ENCODE results near the gene ORC4.

The ORC4 gene

DNA sequence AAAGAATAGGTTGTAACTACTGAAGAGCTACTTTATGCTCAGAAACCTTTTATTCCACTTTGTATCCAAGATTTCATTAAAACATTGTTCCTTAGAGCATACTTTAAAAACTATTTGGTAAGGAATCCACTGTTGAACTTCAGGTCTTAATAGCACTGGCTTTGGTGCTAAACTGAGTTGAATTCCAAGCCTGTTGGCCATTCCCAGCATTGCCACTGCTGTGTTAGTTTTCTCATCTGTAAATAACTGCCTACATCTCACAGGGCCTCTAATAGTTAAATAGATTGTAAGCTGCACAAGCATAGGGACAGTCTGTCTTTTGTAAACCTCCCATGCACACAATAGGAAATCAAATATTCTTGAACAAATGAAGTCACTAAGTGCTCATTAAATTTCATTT lies 86.6 kb downstream of the ORC4 start:
- DNase-seq (ENCODE audit: low spot score), result no peak

GRCh38 chr2:147927053-147927588 lies 93.4 kb downstream of the ORC4 start:
- no peak for DNase-seq (ENCODE audit: low spot score)

- DNase-seq (ENCODE audit: low spot score), result no peak
Observed at GRCh38 chr2:147925886-147926285, 94.7 kb downstream of the ORC4 start.

- no peak for DNase-seq (ENCODE audit: low spot score)
Observed at GRCh38 chr2:147924647-147925046, 95.9 kb downstream of the ORC4 start.

- no peak for DNase-seq (ENCODE audit: low spot score)
Observed at GRCh38 chr2:147923846-147924245, 96.7 kb downstream of the ORC4 start.

DNA sequence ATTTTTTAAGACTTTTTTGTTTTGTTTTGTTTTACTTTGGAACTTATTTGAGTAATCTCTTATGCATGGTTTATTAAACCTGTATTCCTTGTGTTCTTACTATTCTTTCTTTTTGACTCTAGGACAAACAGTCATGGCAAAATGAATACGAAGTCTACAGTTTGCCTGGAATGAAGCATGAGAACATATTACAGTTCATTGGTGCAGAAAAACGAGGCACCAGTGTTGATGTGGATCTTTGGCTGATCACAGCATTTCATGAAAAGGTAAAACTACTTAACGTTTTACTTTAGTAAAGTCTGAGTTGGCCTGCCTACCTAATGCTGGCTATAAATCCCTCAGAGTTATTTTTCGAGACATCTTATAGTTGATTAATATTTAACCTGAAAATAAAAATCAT lies 103.4 kb downstream of the ORC4 start:
- no peak for DNase-seq (ENCODE audit: low spot score)

- no peak for DNase-seq (ENCODE audit: low spot score)
Observed at GRCh38 chr2:147916723-147917122, 103.8 kb downstream of the ORC4 start.

DNA sequence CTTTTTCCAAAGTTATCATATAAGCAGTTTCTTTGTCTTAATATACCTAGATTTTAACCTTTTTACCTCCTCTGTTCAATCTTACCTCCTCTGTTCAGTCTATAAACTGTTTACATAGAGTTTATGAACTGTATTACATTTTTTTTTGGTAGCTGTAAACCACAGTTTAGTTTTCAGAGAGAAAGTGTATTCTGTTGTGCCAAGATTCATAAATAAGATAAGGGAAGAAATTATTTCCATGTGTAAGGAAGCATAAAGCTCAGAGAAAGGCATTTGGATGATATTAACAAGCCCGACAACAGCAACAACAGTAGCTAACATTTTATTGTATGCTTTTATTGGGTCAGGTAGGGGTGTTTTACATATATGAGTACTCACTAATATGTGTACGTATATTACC lies 104.5 kb downstream of the ORC4 start:
- DNase-seq (ENCODE audit: low spot score), result no peak

- peak; percentile 40 for DNase-seq (ENCODE audit: low spot score)
Observed at GRCh38 chr2:147913701-147914480, 106.6 kb downstream of the ORC4 start.

- DNase-seq (ENCODE audit: low spot score), result peak; percentile 70
Observed at GRCh38 chr2:147910990-147911473, 109.5 kb downstream of the ORC4 start.

- DNase-seq (ENCODE audit: low spot score), result no peak
Observed at GRCh38 chr2:147909178-147909577, 111.4 kb downstream of the ORC4 start.

- no peak for DNase-seq (ENCODE audit: low spot score)
Observed at GRCh38 chr2:147904051-147904450, 116.5 kb downstream of the ORC4 start.

GRCh38 chr2:147888680-147889079 lies 131.9 kb downstream of the ORC4 start:
- DNase-seq (ENCODE audit: low spot score), result no peak

DNA sequence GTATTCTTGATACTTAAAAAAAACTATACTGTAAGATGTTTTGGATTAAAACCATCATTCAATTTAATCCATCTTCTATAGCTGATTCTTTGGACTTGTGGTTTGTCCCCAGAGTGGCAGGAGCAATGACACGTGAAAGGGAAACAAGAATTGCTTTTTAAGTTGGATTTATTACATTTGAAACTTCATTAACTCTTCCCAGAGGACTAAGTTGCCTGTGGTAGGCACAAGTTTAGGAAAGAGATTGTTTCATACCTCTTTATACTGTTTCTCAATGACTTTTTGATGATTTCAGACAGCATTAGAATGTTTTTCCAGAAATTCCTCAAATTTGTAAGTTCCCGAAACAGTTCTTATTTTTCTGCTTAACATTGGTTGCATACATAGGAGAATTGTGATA lies 134.4 kb downstream of the ORC4 start:
- no peak for DNase-seq (ENCODE audit: low spot score)

DNA sequence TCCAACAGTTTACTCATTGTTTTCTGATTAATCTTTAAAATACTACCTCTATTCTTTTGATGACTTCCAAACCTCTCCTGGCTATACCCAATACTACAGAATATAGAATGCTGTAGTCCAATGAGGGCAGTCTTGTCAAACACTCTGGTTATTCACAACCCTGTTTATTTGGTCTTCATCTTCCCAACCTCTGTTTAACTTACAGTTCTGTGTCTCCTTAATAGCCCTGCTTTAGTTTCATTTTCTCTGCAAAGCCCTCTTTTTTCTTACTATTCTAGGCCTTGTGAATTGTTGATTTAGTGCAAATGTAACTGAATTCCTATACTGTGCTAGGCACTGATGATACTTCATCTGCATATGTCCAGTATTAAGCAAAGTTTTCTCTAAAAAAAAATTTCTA lies 135.7 kb downstream of the ORC4 start:
- DNase-seq (ENCODE audit: low spot score), result no peak

- no peak for DNase-seq (ENCODE audit: low spot score)
Observed at GRCh38 chr2:147882631-147883030, 137.9 kb downstream of the ORC4 start.

Measured in globus pallidus (tissue), 1 donor.